Gastroesophageal sphincter (tissue), 4 donors: ENCODE measurements around the gene EVA1A. TPM values are rescaled to one million over a fixed set of nuclear protein-coding genes. Genes with fewer than 3 reads are reported as not detected.

Experiments used
- ATAC-seq: fragments of 150-250 bp; one replicate; pipeline ENCODE4 v1.9.1; 2016; ENCODE audit warnings: mild to moderate bottlenecking, moderate library complexity
- H3K27ac ChIP-seq, 4 donors: fragments of 200-600 bp; sonication (generic) in 3 of 4; 1 replicate in 3 of 4; 2 replicates in 1 of 4; pipeline ENCODE4 v1.5.1; 2016 to 2019
- H3K27me3 ChIP-seq: fragments of 200-600 bp; sonication (generic); one replicate; pipeline ENCODE4 v1.5.1; 2019
- H3K36me3 ChIP-seq, 2 donors: fragments of 200-600 bp; sonication (generic); one replicate each; pipeline ENCODE4 v1.5.1; 2019; ENCODE audit warnings: control low read depth in 1 of 2
- H3K4me1 ChIP-seq, 3 donors: fragments of 200-600 bp; sonication (generic); 1 replicate in 2 of 3; 2 replicates in 1 of 3; pipeline ENCODE4 v1.5.1; 2016 to 2019; ENCODE audit warnings: control low read depth in 2 of 3
- H3K4me3 ChIP-seq, 2 donors: fragments of 200-600 bp; sonication (generic); one replicate each; pipeline ENCODE4 v1.5.1; 2019; ENCODE audit warnings: mild to moderate bottlenecking in 1 of 2, moderate library complexity in 1 of 2
- H3K9me3 ChIP-seq, 3 donors: fragments of 200-600 bp; sonication (generic); one replicate each; pipeline ENCODE4 v1.5.1; 2017 to 2019; ENCODE audit warnings: control low read depth in 2 of 3
- EP300 ChIP-seq: sonication (generic); formaldehyde crosslinking; IDR thresholded peaks from one replicate; pipeline ENCODE4 v1.6.1; 2017; ENCODE audit warnings: antibody characterized with exemption, mild to moderate bottlenecking
- POLR2A ChIP-seq, 2 donors: fragments of 450-650 bp; IDR thresholded peaks; one replicate each; pipeline ENCODE4 v1.6.1; 2017; ENCODE audit warnings: antibody characterized with exemption in 2 of 2, mild to moderate bottlenecking in 2 of 2, moderate library complexity in 1 of 2
- POLR2AphosphoS5 ChIP-seq: sonication (generic); formaldehyde crosslinking; IDR thresholded peaks from one replicate; pipeline ENCODE4 v1.6.1; 2017; ENCODE audit warnings: antibody characterized with exemption
- WGBS, 2 donors: methylation state at CpG; one replicate each; pipeline ENCODE4 v1.1.5; 2018; ENCODE audit warnings: low coverage in 1 of 2; 5-methylcytosine and 5-hydroxymethylcytosine counted together
- total RNA-seq, 4 donors: library from RNA; depleted of rRNA; stranded (reverse); fragments of >200 nt; gene quantifications; one replicate each; pipeline ENCODE4 v1.1.0, GENCODE V29; 2016
- TF ChIP-seq, protein P1 (sequence below), 4 experiments: fragments of 200-600 bp in 2 of 4; fragments of 450-650 bp in 2 of 4; sonication (generic) in 1 of 4; IDR thresholded peaks; one replicate each; pipeline ENCODE4 v1.5.1; 2017 to 2019; ENCODE audit warnings: antibody characterized with exemption in 4 of 4, mild to moderate bottlenecking in 2 of 4, moderate library complexity in 2 of 4

Gene EVA1A
- total RNA-seq, 4 donors from 2014 or later: 0.74 TPM; not detected in 3

GRCh38 chr2:75589391-75590105 lies 28.8 kb upstream of the EVA1A start:
- Histone ChIP-seq H3K27me3 (no peaks in the 10 kb centered on the region), H3K4me3 (no peak overlapping the region), H3K4me1 (no peaks in the 10 kb centered on the region), H3K27ac (no peak overlapping the region), H3K9me3 (no peaks in the 10 kb centered on the region), H3K36me3 (no peaks in the 10 kb centered on the region)
- 31 to 33% methylated on average over 3 to 4 of the region's 4 CpGs for WGBS, 2 donors
- ATAC-seq: no peak
- TF ChIP-seq POLR2A (IDR thresholded peaks at IDR 0.05) (no peak), POLR2AphosphoS5 (no peak), EP300 (no peak)
- TF ChIP-seq, protein P1, sequence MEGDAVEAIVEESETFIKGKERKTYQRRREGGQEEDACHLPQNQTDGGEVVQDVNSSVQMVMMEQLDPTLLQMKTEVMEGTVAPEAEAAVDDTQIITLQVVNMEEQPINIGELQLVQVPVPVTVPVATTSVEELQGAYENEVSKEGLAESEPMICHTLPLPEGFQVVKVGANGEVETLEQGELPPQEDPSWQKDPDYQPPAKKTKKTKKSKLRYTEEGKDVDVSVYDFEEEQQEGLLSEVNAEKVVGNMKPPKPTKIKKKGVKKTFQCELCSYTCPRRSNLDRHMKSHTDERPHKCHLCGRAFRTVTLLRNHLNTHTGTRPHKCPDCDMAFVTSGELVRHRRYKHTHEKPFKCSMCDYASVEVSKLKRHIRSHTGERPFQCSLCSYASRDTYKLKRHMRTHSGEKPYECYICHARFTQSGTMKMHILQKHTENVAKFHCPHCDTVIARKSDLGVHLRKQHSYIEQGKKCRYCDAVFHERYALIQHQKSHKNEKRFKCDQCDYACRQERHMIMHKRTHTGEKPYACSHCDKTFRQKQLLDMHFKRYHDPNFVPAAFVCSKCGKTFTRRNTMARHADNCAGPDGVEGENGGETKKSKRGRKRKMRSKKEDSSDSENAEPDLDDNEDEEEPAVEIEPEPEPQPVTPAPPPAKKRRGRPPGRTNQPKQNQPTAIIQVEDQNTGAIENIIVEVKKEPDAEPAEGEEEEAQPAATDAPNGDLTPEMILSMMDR (IDR thresholded peaks at IDR 0.05): no peak

DNA sequence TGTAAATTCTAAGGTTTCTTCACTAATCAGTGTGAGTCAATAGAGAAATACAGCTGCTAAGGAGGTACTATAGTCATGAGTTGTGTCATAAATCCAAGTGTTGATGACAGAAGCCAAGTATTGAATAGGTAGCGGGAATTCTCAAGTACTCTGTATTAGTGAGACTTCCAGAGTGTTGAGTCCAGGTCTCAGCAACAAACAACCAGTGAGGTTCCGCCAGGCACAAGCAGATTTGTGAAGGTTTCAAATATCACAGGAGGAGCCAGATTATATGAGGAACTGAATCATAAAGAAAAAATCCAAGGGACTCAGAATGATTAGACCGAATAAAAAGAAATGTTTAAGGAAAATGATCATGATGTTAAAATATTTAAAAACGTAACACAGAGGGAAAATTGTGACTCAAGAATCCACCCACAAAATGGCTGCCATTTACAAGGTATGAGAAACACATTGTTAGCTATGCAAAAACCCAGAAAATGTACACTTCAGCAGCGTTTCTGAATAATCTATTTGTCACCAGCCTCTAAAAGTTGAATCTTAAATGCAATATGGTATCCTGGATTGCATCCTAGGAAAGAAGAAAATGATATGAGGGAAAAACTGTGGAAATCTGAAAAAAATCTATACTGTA lies 27.3 kb upstream of the EVA1A start:
- H3K4me1 ChIP-seq: no peaks in the 10 kb centered on the region
- no peak overlapping the region for H3K4me3 ChIP-seq
- no peak for ATAC-seq
- H3K36me3 ChIP-seq: no peaks in the 10 kb centered on the region
- no peaks in the 10 kb centered on the region for H3K9me3 ChIP-seq
- WGBS, 2 donors: 69 to 87% methylated on average over 3 to 5 of the region's 5 CpGs
- TF ChIP-seq POLR2AphosphoS5 (no peak), EP300 (no peak), POLR2A (IDR thresholded peaks at IDR 0.05) (no peak)
- TF ChIP-seq, protein P1 (IDR thresholded peaks at IDR 0.05): no peak
- H3K27me3 ChIP-seq: no peaks in the 10 kb centered on the region
- no peak overlapping the region for H3K27ac ChIP-seq

DNA sequence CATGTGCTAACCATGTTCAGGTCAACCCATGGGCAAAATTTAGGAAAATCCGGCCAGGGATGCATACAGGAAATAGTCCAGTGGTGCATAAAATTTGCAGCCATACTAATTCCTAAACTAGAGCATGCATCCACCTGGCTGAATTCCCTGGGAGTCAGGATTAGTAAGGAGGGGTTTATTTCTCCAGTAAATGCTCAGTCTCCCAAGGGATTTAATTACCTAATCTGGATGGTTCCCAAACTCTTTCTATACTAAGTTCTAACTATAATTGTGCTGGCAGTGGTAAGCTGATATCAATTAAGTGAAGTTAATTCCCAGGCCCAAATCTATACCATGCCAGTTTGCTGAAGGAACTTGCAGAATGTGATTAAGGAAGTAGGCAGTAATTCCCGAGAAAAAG lies 26.2 kb upstream of the EVA1A start:
- H3K4me3 ChIP-seq: no peak overlapping the region
- no peak for TF ChIP-seq EP300
- TF ChIP-seq, protein P1 (IDR thresholded peaks at IDR 0.05): no peak
- TF ChIP-seq POLR2A (IDR thresholded peaks at IDR 0.05): no peak
- no peak for TF ChIP-seq POLR2AphosphoS5
- no peak for ATAC-seq
- WGBS, 2 donors: 71 to 100% methylated on average over 1 to 2 of the region's 2 CpGs
- no peaks in the 10 kb centered on the region for H3K27me3 ChIP-seq
- no peaks in the 10 kb centered on the region for H3K9me3 ChIP-seq
- H3K36me3 ChIP-seq: no peaks in the 10 kb centered on the region
- no peaks in the 10 kb centered on the region for H3K4me1 ChIP-seq
- no peak overlapping the region for H3K27ac ChIP-seq

GRCh38 chr2:75582840-75583239 lies 22.1 kb upstream of the EVA1A start:
- TF ChIP-seq EP300: no peak
- no peak for TF ChIP-seq POLR2A (IDR thresholded peaks at IDR 0.05)
- TF ChIP-seq POLR2AphosphoS5: no peak
- TF ChIP-seq, protein P1 (IDR thresholded peaks at IDR 0.05): no peak
- Histone ChIP-seq H3K27me3 (no peaks in the 10 kb centered on the region), H3K36me3 (no peaks in the 10 kb centered on the region), H3K27ac (no peak overlapping the region), H3K9me3 (peaks cover 0 to 5% (median 0%) of the 10 kb centered on the region in 3 donors), H3K4me3 (no peak overlapping the region), H3K4me1 (no peaks in the 10 kb centered on the region)
- no peak for ATAC-seq
- 76 to 88% methylated on average over 1 of the region's 1 CpG for WGBS, 2 donors

- peaks cover 0 to 5% (median 0%) of the 10 kb centered on the region in 3 donors for H3K9me3 ChIP-seq
- TF ChIP-seq EP300 (no peak), POLR2AphosphoS5 (no peak), POLR2A (IDR thresholded peaks at IDR 0.05) (no peak)
- TF ChIP-seq, protein P1 (IDR thresholded peaks at IDR 0.05): no peak
- H3K27me3 ChIP-seq: no peaks in the 10 kb centered on the region
- no peaks in the 10 kb centered on the region for H3K36me3 ChIP-seq
- no peak for ATAC-seq
- no peak overlapping the region for H3K27ac ChIP-seq
- no peak overlapping the region for H3K4me3 ChIP-seq
- WGBS, 2 donors: 83 to 100% methylated on average over 1 of the region's 1 CpG
- H3K4me1 ChIP-seq: no peaks in the 10 kb centered on the region
These were observed 19.9 kb upstream of the EVA1A start for GRCh38 chr2:75580606-75581005.
